Common myeloid progenitor, CD34-positive (primary cell): ENCODE data around the gene FUBP3.

Source experiments
- CTCF ChIA-PET: fragments of 350-600 bp; sonication (Branson Sonifier 250); formaldehyde crosslinking; loops from one replicate; lab custom pipeline; 2021; ENCODE audit warnings: antibody characterized with exemption; lab: Charles Lee
- POLR2A ChIA-PET: fragments of 350-600 bp; sonication (Branson Sonifier 250); formaldehyde crosslinking; loops from one replicate; lab custom pipeline; 2021; ENCODE audit warnings: antibody characterized with exemption; lab: Charles Lee
- DNase-seq, 3 donors: peaks; one replicate each; pipeline versions ENCODE4 v3.0.0 to v3.0.0-alpha.2; 2013
- H3K27ac ChIP-seq, 2 experiments: 1 replicate in 1 of 2; 2 replicates in 1 of 2; pipeline ENCODE4 v1.7.0; 2013; ENCODE audit warnings: inconsistent platforms in 2 of 2, low read length in 2 of 2, mild to moderate bottlenecking in 2 of 2, low read depth in 1 of 2, moderate library complexity in 1 of 2; ENCODE audit not compliant: severe bottlenecking in 2 of 2, insufficient read depth in 1 of 2, poor library complexity in 1 of 2
- H3K27me3 ChIP-seq, 5 experiments: replicated peaks in 2 of 5; 1 replicate in 3 of 5; 2 replicates in 2 of 5; pipeline versions ENCODE4 v1.6.1 to v1.7.0; 2013; ENCODE audit warnings: low read length in 4 of 5, mild to moderate bottlenecking in 2 of 5, moderate library complexity in 2 of 5, inconsistent platforms in 1 of 5; ENCODE audit not compliant: insufficient read depth in 5 of 5, control insufficient read depth in 4 of 5
- H3K36me3 ChIP-seq, 4 experiments: 1 replicate in 2 of 4; 2 replicates in 2 of 4; pipeline versions ENCODE4 v1.6.1 to v1.7.0; 2013; ENCODE audit warnings: low read length in 3 of 4, control low read depth in 1 of 4, mild to moderate bottlenecking in 1 of 4; ENCODE audit not compliant: control insufficient read depth in 4 of 4, insufficient read depth in 4 of 4
- H3K4me1 ChIP-seq, 4 experiments: 1 replicate in 3 of 4; 2 replicates in 1 of 4; pipeline versions ENCODE4 v1.6.1 to v1.7.1; 2013; ENCODE audit warnings: low read length in 3 of 4, mild to moderate bottlenecking in 3 of 4, control low read depth in 1 of 4, inconsistent platforms in 1 of 4, moderate library complexity in 1 of 4; ENCODE audit not compliant: control insufficient read depth in 4 of 4, insufficient read depth in 4 of 4; ENCODE audit errors: control extremely low read depth in 1 of 4
- H3K4me3 ChIP-seq, 7 experiments: 1 replicate in 4 of 7; 2 replicates in 3 of 7; pipeline versions ENCODE4 v1.5.1 to v1.7.0; 2013; ENCODE audit warnings: mild to moderate bottlenecking in 7 of 7, low read length in 6 of 7, moderate library complexity in 6 of 7, inconsistent platforms in 2 of 7, low read depth in 2 of 7, control low read depth in 1 of 7; ENCODE audit not compliant: insufficient read depth in 4 of 7, control insufficient read depth in 1 of 7; ENCODE audit errors: extremely low read depth in 1 of 7
- H3K9me3 ChIP-seq, 5 experiments: 1 replicate in 4 of 5; 2 replicates in 1 of 5; pipeline versions ENCODE4 v1.6.1 to v1.7.1; 2013; ENCODE audit warnings: low read length in 4 of 5, mild to moderate bottlenecking in 2 of 5, inconsistent platforms in 1 of 5, low read depth in 1 of 5, moderate library complexity in 1 of 5; ENCODE audit not compliant: control insufficient read depth in 4 of 5, insufficient read depth in 2 of 5; ENCODE audit errors: control extremely low read depth in 1 of 5
- WGBS: methylation state at CpG from one replicate; pipeline ENCODE4 v1.1.5; 2013; ENCODE audit not compliant: insufficient coverage; 5-methylcytosine and 5-hydroxymethylcytosine counted together

Gene FUBP3

DNA sequence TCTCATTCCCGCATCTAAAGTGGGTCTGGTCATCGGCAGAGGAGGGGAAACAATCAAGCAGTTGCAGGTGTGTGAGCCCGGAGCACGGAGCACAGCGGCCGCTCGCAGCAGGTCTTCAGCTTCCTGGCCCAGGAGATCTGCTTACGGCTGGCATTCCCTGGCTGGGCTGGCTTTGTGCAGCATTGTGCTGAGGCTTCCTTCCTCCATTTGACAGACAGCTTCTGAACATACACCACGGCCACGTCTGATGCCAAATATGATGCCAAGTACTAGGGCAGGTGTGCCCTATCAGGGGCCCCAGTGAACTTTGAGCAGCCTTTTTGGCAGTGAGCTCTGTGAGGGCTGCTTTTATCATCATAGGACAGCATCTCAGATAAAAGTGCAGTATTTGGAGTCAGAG is 37.1 kb downstream of the FUBP3 start:
- no peaks in the 10 kb centered on the region for H3K9me3 ChIP-seq
- H3K4me1 ChIP-seq: no peaks in the 10 kb centered on the region
- no peak overlapping the region for H3K4me3 ChIP-seq
- ChIA-PET CTCF (no interaction called here), POLR2A (no interaction called here)
- DNase-seq: no peak
- peaks cover 47 to 95% (median 81%) of the 10 kb centered on the region in 4 experiments for H3K36me3 ChIP-seq
- no peaks in the 10 kb centered on the region for H3K27me3 ChIP-seq
- 94% methylated on average over 8 of the region's 10 CpGs for WGBS
- no peak overlapping the region for H3K27ac ChIP-seq

DNA sequence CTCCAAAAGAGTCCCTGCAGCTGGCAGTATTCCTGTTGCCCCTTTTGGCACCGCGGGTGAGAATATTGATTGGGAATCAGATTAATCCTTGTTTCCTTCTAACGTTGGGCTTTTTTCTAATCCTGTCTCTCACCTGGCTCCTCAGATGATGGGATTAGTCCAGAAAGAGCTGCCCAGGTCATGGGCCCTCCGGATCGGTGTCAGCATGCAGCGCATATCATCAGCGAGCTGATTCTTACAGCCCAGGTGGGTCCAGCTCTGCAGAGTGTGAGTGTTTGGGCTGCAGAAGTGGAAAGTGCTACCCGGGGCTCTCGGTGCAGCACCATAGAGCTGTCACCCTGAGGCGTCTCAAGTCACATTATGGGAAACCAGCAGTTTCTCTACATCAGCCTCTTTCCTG is 44.1 kb downstream of the FUBP3 start:
- Histone ChIP-seq H3K27ac (no peak overlapping the region), H3K27me3 (no peaks in the 10 kb centered on the region), H3K9me3 (no peaks in the 10 kb centered on the region), H3K4me1 (no peaks in the 10 kb centered on the region), H3K4me3 (no peak overlapping the region), H3K36me3 (peaks cover 45 to 87% (median 67%) of the 10 kb centered on the region in 4 experiments)
- 95% methylated on average over 7 of the region's 10 CpGs for WGBS
- no peak for DNase-seq
- ChIA-PET CTCF (interaction anchor here (0.8 to 1.6 kb wide), 2 partner anchors 59 to 157 kb away, joined by 3 to 4 read pairs; no protein-coding TSS in a partner anchor), POLR2A (no interaction called here)

DNA sequence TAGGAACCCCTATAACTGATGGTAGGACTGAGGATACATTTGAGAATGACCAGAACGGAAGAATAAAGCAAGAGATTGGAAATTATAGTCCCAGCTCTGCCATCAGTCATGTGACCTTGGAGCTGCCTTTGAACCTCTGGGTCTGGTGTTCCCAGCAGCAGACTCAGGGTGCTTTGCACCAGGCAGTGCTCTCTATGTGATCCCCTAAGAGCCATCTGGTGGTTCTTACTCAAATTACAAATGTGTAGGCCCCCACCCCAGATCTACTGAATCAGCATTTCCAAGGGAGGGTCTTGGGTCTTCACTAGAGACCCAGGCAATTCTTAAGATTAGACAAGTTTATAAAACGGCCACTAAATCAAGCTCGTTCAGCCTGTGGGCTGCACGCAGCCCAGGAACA is 44.8 kb downstream of the FUBP3 start:
- ChIA-PET CTCF (interaction anchor here (0.8 to 1.6 kb wide), 2 partner anchors 58 to 158 kb away, joined by 3 to 4 read pairs; no protein-coding TSS in a partner anchor), POLR2A (no interaction called here)
- Histone ChIP-seq H3K36me3 (peaks cover 40 to 82% (median 63%) of the 10 kb centered on the region in 4 experiments), H3K9me3 (no peaks in the 10 kb centered on the region), H3K27ac (no peak overlapping the region), H3K4me3 (no peak overlapping the region), H3K27me3 (no peaks in the 10 kb centered on the region), H3K4me1 (no peaks in the 10 kb centered on the region)
- WGBS: 100% methylated on average over 2 of the region's 4 CpGs
- no peak for DNase-seq

DNA sequence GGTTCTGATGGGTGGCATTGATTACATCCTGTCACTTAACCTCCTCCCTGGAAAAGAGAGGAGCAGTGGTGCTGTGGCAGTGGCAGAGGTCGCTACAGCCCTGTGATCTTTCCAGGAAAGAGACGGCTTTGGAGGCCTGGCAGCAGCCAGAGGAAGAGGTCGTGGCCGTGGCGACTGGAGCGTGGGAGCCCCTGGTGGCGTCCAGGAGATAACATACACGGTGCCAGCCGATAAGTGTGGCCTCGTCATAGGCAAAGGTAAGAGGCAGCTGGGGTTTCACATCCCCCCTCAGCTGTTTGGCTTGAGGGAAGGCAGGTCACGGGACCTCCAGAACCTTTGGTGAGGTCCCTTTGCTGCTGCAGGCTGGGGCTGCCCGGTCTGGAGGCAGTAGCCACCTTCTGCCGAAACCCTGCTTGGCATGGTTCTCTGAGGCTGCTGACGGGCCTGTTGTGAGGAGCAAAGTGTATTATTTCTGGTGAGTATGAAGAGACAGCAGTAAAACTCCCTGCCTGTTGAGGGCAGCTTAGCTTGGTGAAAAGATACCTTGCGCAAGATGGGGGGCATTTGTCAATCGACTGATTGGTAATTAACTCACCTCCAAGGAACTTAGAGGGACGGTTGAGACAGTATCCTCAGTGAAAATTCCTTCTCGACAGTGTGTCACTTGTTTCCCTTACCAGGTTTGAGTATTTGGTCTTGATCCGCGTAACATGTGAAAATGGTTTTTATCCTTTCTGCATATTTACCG is 47.0 kb downstream of the FUBP3 start:
- ChIA-PET POLR2A (no interaction called here), CTCF (no interaction called here)
- no peaks in the 10 kb centered on the region for H3K27me3 ChIP-seq
- no peak for DNase-seq
- H3K36me3 ChIP-seq: peaks cover 24 to 82% (median 60%) of the 10 kb centered on the region in 4 experiments
- H3K27ac ChIP-seq: no peak overlapping the region
- 93% methylated on average over 19 of the region's 21 CpGs for WGBS
- H3K4me3 ChIP-seq: no peak overlapping the region
- no peaks in the 10 kb centered on the region for H3K9me3 ChIP-seq
- no peaks in the 10 kb centered on the region for H3K4me1 ChIP-seq

DNA sequence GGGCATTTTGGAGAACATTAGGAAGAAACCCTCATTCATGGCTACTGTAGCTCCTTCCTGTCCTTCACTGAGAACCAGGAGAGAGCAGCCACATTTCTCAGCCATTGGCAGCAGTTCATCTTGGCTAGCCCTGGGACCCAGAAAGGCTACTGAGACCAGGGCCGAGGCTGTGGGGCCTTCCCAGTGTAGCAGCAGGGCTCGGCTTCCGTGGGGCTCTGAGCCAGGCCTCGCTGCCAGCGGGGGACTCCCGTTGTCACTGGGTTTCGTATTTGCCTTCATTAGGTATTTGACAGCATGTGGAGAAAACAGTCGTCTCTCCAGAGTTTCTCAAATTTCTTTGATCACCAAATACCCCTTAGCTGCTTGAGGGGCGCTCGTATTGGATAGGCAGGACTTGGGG is 47.7 kb downstream of the FUBP3 start:
- Histone ChIP-seq H3K27ac (no peak overlapping the region), H3K9me3 (no peaks in the 10 kb centered on the region), H3K4me1 (no peaks in the 10 kb centered on the region), H3K4me3 (no peak overlapping the region), H3K27me3 (no peaks in the 10 kb centered on the region), H3K36me3 (peaks cover 25 to 88% (median 65%) of the 10 kb centered on the region in 4 experiments)
- POLR2A ChIA-PET: no interaction called here
- WGBS: 97% methylated on average over 10 of the region's 10 CpGs
- DNase-seq: no peak
- CTCF ChIA-PET: no interaction called here

DNA sequence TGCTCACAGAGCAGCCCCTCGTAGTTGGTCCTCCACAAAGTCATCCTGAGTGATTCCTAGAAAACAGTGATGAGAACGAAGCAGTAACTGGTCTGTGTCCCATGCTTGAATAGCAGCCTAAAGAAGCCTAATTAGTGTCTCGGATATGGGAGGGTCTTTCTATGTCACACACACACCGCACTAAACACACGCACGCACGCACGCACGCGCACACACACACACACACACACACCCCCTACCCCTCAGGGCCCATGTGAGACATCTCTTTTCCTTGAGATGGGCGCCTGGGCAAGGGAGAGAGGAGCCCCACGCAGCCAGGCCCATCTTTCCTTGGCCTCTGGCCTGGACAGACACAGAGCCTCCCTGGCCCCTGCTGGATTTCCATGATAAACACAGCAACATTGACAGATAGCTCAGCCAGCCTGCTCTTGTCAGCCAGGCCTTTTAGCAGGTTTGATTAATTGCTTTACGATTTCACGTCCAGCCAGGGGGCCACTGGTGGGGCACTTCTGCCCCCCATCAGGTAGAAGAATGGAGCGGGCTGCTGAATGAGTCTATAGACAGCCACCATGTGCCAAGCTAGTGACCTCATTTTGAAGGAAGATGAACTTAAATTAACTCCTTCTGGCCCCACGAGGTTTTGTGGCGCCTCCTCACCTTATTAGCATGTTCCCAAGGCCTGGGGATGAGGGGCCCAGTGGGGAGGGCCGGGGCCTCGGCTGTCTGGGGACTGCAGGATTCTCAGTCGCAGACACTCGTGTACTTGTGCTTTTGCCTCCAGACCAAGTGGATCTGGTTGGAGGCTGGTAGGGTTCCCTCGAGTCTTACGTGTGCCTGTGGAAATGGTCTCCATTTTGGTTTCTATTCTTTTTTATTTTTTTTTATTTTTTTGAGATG is 48.8 kb downstream of the FUBP3 start:
- WGBS: 95% methylated on average over 15 of the region's 23 CpGs

More for the DNA sequence above, 48.8 kb downstream of the FUBP3 start:
- Histone ChIP-seq H3K4me1 (no peaks in the 10 kb centered on the region), H3K27me3 (no peaks in the 10 kb centered on the region), H3K36me3 (peaks cover 24 to 93% (median 69%) of the 10 kb centered on the region in 4 experiments), H3K9me3 (no peaks in the 10 kb centered on the region), H3K27ac (no peak overlapping the region), H3K4me3 (no peak overlapping the region)
- ChIA-PET CTCF (no interaction called here), POLR2A (interaction anchor here (0.6 kb wide), 1 partner anchor 9 kb away, joined by 4 read pairs; no protein-coding TSS in a partner anchor)
- no peak for DNase-seq
